ENCODE measurements around the gene C10orf62.
"Not testable (repeated sequence)": the region's sequence is repeated elsewhere in the genome, so short reads cannot be mapped to it uniquely, and the experiment has no call there.

Gene C10orf62, protein sequence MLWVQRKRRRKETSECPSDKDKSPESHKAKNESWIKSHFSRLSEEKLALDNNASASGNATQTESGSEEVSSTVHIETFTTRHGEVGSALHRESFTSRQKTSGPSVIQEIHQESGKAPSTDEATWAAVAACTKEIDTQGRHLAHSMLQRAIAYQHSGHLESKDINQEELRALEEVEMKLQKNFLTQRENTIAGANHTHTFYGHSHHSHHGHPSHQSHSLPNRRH

DNA sequence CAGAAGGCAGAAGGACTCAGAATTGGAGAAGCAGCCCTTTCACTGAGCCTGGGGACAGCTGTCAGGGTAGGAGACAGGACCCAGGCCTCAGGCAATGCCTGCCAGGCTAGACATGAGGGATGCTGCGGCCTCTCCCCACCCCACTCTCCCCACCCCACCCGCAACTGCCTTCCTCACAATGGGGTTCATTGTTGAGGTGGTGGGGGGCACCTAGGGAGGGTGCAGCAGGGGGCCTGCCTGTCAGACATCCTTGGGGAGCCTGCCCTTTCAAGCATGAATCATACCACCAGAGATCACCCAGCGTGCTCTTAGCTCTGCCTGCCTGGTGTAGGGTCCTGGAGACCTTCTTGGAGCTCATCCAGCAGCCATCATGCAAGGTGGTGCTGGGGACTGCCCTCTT, at the start of gene C10orf62:
Gene C10orf62, plus strand, starts transcription at position 243 of the 400 bp plus-strand sequence. CDS start 177 bp downstream, outside the sequence.
- no peak for DNase-seq (ENCODE audit: low spot score)

DNA sequence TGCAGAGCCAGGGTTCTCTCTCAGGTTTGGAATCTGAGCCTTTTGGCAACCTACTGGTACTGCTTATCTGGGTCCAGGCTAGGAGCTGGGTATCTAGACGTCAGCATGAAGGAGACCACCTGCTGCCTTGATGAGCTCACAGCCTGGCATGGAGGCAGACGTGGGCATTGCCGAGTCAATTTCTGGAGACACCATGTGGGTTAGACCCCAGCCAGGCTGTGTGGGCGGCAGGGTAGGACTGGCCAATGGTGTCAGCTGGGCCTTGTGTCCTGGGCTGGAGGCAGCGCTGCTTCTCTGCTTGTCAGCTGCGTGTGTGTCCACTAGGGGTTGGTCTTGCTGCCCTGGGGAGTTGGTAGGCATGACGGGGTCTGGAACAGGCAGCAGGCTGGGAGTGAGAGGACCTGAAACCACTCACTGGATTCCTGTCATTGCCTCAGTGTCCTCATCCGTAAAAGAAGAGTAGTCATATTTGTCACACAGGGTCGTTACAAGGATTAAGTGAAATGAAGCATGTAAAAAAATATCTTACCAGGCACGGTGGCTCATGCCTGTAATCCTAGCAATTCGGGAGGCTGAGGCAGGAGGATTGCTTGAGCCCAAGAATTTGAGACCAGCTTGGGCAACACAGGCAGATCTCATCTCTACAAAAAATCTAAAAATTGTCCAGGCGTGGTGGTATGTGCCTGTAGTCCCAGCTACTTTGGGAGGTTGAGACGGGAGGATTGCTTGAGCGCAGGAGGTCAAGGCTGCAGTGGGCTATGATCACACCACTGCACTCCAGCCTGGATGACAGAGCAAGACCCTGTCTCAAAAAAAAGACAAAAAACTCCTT, 48.6 kb upstream of the C10orf62 start:
- no peak for DNase-seq (ENCODE audit: low spot score)

DNA sequence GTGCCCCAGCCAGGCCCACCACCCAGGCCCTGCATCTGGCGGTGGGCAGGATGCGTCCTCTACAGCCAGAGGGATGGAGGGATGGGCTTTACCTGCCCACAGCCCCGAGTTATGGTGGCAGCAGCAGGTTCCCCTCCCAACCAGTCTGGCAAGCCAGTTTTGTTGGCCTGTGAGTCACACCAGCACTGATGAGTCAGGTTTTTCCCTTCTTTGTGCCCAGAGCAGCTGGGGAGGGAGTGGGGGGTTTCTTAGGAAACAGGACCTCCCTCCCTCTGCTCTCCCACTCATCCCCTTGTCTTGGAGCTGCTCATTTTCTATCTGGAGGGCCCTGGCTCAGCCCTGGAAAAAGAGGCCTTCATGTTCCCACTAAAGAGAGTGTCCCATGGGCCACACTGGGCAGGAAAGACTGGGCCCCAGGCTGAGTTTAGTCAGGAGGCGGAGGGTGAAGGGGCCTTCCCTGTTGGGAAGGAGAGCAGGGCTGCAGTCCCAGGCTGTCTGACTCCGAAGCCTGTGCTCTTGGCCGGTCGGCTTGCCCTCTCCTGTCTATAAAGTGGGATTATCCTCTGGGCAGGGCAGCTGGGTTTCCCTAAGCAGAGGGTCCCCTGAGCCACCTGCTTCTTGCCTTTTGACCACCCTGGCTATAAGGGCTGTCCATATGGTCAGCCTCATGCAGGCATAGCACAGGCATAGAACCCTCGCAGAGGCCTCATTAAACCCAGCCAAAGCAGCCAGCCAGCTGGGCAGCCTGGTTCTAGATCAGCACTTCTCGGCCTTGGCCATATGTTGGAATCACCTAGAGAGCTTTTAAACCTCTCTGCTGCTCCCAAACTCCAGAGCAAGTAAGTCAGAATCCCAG, 47.1 kb upstream of the C10orf62 start:
- DNase-seq (ENCODE audit: low spot score), result peak; percentile 85

GRCh38 chr10:97543025-97543546, 46.4 kb upstream of the C10orf62 start:
- peak; percentile 95 for DNase-seq (ENCODE audit: low spot score)

- no peak for DNase-seq (ENCODE audit: low spot score)
Measured at GRCh38 chr10:97546456-97547270, 42.9 kb upstream of the C10orf62 start.

DNA sequence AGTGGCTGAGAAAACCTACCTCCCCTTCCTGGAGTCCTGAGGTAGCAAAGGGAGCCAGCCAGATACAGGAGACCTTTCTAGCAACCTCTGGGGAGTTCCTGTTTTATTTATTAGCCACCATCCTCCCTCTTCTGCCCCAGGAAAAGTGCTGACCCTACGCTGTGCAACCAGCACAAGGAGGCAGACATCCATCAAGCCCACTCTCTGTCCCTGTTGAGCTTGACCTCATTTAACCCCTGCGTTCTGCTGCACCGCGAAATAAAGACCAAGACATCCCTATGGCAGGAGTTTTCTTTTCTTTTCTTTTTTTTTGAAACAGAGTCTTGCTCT, 42.3 kb upstream of the C10orf62 start:
- no peak for DNase-seq (ENCODE audit: low spot score)

- no peak for DNase-seq (ENCODE audit: low spot score)
Measured at GRCh38 chr10:97547962-97548361, 41.6 kb upstream of the C10orf62 start.

DNA sequence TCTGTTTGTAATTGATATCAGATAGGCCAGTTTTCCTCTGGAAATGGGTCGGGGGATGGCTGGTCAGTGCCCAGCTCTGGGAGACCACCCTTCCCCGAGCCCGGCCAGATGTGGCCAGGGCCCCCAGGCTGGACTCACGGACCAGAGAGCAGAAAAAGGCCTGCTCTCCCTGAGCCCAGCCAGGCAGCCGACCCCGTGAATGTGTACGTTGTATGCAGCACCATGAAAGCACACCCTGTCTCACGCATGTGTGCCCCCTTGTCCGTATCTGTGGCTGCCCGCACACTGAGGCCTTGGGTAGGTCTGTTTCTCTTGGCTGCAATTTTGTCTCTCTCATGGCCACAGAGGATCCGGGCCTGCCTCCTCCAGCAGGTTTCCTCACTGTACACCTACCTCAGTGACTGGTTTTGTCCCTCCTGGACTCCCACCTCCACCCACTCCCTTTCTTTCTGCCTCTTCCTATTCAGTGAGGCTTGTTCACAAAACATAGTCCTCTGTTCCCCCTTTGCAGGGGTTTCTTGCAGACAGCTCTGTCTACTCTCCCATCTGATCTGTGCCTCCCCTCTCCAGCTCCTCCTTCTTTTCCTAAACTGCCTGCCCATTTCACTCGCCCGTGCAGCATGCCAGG, 40.6 kb upstream of the C10orf62 start:
- DNase-seq (ENCODE audit: low spot score), result no peak

- no peak for DNase-seq (ENCODE audit: low spot score)
Measured at GRCh38 chr10:97549587-97550322, 39.8 kb upstream of the C10orf62 start.

GRCh38 chr10:97550336-97551149, 39.0 kb upstream of the C10orf62 start:
- DNase-seq (ENCODE audit: low spot score), result no peak

- DNase-seq (ENCODE audit: low spot score), result no peak
Measured at GRCh38 chr10:97551271-97551670, 38.2 kb upstream of the C10orf62 start.

- DNase-seq (ENCODE audit: low spot score), result peak; percentile 87
Measured at GRCh38 chr10:97553575-97554031, 35.9 kb upstream of the C10orf62 start.

- DNase-seq (ENCODE audit: low spot score), result not testable (repeated sequence)
Measured at GRCh38 chr10:97554336-97554735, 35.2 kb upstream of the C10orf62 start.

GRCh38 chr10:97555541-97555940, 34.0 kb upstream of the C10orf62 start:
- not testable (repeated sequence) for DNase-seq (ENCODE audit: low spot score)

GRCh38 chr10:97560731-97561381, 28.7 kb upstream of the C10orf62 start:
- peak; percentile 54 for DNase-seq (ENCODE audit: low spot score)

- DNase-seq (ENCODE audit: low spot score), result not testable (repeated sequence)
Measured at GRCh38 chr10:97561386-97562077, 28.0 kb upstream of the C10orf62 start.

- DNase-seq (ENCODE audit: low spot score), result not testable (repeated sequence)
Measured at GRCh38 chr10:97562329-97562728, 27.2 kb upstream of the C10orf62 start.

- no peak for DNase-seq (ENCODE audit: low spot score)
Measured at GRCh38 chr10:97563337-97563736, 26.2 kb upstream of the C10orf62 start.

Measured in GM03348 (cell line).